Stimulated activated CD8-positive, alpha-beta memory T cell treated with anti-CD3 and anti-CD28 coated beads, Interleukin-7, amount 100 ng/mL, for 48 hours (primary cell): ENCODE results near the gene SUPT3H.

Source experiments
- DNase-seq, 2 donors: peaks; one replicate each; pipeline ENCODE4 v3.0.0-alpha.2; 2020; ENCODE audit warnings: low read depth in 1 of 2; ENCODE audit errors: extremely low read depth in 1 of 2

The SUPT3H gene

DNA sequence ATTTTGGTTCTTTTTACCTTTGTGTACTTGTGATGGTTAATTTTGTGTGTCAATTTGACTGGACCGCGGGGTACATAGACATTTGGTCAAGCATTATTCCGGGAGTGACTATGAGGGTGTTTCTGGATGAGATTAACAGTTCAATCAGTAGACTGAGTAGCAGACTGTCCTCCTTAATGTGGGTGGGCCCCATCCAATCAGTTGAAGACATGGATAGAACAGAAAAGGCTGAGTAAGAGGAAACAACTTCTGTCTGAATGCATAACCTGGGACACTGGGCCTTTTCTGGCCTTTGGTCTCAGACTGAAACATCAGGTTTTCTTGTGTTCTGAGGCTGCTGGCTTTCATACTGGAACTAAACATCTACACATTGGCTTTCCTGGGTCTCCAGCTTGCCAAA is 353.1 kb downstream of the SUPT3H start:
- no peak for DNase-seq

GRCh38 chr6:45021676-45022075 is 356.1 kb downstream of the SUPT3H start:
- no peak for DNase-seq

- DNase-seq: no peak
Measured at GRCh38 chr6:45012687-45013086, 365.0 kb downstream of the SUPT3H start.

GRCh38 chr6:45009576-45009975 is 368.2 kb downstream of the SUPT3H start:
- DNase-seq: no peak

- no peak for DNase-seq
Measured at GRCh38 chr6:45006893-45007292, 370.8 kb downstream of the SUPT3H start.

- no peak for DNase-seq
Measured at GRCh38 chr6:45003961-45004360, 373.8 kb downstream of the SUPT3H start.

DNA sequence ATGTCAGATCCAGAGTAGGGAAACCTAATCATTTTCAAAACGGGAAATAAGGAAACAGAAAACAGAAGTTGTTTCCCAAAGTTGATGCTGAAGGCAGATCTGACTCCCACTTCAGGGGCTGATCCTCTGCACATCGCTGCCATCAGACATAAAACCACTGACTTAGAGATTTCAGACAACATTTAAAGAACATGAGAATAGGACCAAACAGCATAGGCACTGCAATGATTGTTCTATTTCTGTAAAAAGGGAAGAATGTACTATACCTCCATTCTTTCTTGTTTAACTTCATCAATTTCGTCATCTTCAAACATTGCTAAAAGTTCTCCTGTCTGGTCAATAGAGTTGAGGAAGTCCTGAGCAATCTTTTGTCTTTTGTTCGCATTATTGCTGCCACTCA is 374.3 kb downstream of the SUPT3H start:
- DNase-seq: no peak

DNA sequence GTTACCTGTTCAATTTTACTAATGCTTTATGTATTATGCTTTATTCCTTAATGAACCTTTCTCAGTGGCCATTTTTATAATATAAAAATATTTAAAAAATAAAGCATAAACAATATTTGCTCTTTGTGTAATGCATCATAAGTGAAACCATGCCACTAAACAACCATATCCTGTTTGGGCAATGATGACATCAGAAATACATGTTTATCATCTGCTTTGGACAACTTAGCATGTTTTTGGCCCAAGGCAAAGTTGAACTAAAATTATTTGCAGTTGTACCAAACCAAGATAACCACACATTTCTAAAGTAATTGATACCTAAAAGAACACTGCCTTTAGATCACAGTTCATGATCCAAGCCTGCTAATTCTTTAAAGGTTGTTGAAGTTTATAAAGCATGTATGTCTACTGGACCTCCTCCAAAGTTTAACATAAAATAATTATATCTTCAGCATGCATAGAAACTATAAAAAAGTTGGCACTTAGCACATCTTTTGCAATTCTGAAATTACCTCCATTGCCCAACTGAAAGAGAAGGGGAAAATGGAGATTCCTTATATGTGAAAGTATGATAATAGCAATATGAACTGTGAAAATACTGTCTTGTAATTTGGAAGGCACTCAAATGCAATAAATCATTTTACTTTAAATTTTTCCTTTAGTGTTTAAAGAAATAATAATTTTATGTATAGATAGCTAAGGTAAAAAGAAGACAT is 375.2 kb downstream of the SUPT3H start:
- DNase-seq: no peak

GRCh38 chr6:45001663-45002062 is 376.1 kb downstream of the SUPT3H start:
- no peak for DNase-seq

DNA sequence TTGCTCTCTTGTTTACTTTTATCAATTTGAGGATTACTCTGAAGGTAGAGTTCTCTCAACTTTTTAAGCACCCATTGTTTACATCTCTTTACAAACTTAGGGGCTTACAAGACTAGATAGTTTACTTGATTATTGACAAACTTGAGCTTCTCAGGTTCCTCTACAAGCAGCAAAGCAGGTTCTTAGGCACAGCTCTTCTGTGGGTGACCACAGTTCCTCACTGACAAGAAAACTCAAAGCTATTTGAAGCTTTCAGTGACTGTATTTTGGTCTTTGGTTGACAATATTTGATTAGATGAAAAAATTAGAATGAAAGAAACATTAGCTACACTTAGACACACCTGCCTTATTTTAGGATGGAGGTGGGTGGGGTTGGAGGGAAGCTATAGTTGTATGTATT is 376.9 kb downstream of the SUPT3H start:
- DNase-seq: no peak

GRCh38 chr6:44999066-44999465 is 378.7 kb downstream of the SUPT3H start:
- DNase-seq: no peak

GRCh38 chr6:44995486-44996132 is 382.1 kb downstream of the SUPT3H start:
- DNase-seq: no peak

DNA sequence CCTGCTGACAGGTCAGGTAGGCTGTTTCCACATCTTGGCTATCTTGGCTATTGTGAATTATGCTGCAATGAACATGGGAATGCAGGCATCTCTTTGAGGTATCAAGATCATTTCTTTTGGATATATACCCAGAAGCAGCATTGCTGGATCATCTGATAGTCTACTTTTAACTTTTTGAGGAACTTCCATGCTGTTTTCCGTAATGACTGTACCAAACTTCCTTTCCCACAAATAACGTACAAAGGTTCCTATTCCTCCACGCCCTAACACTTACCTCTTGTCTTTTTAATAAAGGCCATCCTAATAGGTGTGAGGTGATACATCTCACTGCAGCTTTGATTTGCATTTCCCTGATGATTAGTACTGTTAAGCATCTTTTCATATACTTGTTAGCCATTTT is 388.3 kb downstream of the SUPT3H start:
- no peak for DNase-seq

DNA sequence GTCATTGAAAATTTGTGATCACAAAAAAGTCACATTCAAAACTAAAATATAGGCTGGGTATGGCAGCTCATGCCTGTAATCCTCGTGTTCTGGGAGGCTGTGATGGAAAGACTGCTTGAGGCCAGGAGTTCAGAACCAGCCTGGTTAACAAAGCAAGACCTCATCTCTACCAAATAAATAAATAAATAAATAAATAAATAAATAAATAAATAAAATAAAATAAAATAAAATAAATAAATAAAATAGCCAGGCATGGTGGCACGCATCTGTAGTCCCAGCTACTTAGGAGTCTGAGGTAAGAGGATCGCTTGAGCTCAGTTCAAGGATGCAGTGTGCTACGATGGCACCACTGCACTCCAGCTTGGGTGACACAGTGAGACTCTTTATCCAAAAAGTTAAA is 392.7 kb downstream of the SUPT3H start:
- DNase-seq: no peak

DNA sequence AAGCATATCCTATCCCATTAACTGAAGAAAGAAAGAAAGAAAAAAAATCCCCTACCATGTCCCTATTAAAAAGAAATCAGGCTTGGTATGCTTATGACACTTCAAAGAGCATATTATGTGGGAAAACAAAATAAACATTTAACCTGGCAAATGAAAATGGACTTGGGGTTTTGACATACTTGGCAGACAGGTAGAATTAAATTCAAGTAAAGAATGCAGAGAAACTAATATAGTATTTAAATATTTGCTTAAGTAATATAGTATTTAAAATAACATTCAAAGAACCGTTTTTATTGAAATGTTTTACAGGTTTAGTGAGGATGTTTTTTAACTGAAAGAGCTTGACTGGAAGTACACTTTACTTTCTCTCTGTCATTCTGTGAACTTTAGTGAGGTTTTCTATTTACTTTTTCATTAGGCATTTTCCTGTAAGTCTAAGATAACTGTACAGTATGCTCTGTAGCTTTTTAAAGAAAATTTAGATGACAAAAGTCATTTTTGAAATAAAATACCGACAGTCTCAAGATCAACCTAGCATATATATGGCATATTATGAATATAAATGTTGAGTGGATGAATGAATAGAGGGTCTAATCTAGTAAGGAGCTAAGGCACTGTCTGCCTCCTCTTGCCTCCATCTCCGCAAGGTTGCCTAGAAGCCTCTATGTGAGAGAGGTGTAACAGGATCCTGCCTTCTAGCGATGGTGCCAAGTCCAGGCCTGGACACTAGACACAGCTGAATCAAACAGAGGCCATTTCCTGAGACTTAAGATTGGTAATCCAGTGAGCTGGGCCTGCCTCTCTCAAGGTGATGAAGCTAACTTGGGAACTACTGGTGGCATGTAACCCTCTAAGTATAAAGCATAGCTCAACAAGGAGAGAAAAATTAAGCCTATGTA is 394.0 kb downstream of the SUPT3H start:
- no peak for DNase-seq

DNA sequence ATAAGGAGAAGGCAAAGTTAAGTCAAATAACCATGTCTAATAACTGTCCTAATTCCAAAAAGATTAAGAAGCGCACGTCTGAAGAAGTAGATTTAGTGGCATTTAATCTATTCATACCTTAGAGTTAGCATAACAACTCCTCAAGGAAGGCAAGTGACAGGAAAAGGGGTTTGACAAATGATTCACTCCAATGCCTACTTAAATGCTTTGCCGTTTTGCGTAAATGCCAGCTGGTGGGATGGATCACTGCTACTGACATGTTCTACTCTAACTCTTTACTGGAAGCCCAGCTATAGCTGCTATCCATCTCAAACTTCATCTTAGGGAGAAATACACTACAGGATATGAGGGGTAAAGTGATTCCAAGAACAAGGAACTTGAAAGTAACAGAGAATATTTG is 396.9 kb downstream of the SUPT3H start:
- DNase-seq: no peak

- no peak for DNase-seq
Measured at GRCh38 chr6:44976677-44977641, 400.8 kb downstream of the SUPT3H start.

DNA sequence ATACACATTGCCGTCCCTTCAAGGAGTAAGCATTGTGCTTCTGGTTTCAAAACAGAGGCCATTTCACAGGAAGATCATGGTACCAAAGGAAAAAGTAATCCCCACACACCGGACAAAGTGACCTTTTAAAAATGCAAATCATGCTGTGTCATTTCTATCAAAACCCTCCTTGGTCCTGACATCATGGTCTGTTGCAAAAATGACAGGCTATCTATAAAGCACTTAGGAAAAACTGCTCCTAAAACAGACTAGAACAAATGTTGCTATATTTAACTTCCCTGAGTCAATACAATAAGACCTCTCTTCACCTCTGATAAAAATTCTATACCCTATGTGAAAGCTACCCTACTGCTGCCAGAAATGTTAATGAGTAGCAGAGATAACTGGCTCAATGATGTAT is 403.2 kb downstream of the SUPT3H start:
- no peak for DNase-seq

DNA sequence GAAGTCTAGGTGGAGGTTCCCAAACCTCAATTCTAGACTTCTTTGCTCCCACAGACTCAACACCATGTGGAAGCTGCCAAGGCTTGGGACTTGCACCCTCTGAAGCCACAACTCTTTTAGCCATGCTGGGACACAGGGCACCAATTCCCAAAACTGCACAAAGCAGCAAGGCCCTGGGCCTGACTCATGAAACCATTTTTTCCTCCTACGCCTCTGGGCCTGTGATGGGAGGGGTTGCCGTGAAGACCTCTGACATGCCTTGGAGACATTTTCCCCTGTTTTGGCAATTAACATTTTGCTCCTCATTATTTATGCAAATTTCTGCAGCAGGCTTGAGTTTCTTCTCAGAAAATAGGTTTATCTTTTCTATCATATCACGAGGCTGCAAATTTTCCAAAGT is 405.0 kb downstream of the SUPT3H start:
- no peak for DNase-seq

DNA sequence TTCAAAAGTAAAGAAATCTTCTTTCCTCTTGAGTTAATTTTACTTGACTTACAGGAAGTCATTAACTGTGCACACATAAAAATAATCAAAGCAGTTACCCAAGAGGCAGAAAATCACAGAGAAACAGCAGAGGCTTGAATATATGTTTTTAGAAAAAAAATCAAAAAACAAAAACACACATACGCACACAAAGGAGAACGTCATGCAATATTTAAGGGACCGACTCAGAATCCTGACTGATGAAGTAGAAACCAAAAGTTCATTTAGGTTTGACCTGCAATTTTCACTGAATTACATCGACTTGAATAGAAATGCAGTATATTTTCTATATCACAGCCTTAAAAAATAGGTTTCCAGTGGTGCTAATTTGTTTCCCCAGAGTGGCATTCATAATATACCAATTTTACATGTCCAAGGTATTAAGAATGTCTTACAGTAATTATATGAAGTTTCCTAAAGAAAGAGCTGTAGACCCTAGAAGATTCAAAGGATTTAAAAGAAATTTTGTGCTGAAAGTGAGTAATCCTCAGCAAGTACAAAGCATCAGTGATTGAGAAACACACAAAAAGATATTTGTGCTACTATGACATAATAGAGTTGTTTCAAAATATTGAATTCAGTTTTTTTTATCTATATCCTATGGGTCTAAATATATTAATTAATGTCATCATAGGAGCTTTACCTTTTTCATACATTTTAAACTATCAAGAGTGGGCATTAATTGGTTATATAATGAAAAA is 408.1 kb downstream of the SUPT3H start:
- DNase-seq: no peak
